ENCODE results near the gene HPSE. TPM values are rescaled to one million over a fixed set of nuclear protein-coding genes. Genes with fewer than 3 reads are reported as not detected.

The HPSE gene
- total and polyA plus RNA-seq, 9 of the 15 experiments (the other 6 are each of a cell fraction or from before 2014, with no cell fraction given), result 0.01 to 0.42 (median 0.14) TPM; not detected in 1

DNA sequence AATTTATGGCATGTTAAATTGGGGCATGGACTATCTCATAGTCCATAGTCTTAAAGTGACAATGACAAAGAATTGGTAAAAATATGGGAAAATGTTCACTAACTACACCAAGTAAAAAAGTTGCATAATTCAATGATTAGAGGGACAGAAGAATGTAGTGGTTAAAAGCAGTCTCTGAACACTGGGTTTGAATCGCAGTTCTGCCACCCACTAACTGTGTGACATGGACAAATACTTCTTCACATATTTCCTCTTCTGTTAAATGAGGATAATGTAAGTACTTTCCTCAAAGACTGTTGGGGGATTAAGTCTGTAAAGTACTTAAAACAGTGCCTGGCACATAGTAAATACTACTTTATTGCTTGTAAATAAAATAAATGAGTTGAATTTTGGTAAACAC lies 65.4 kb downstream of the HPSE start:
- intact Hi-C loops (cut with micrococcal nuclease), result no loop called here
- H3K9ac ChIP-seq (ENCODE audit: insufficient read depth in 1 of 2, low read depth in 2 of 2, low read length in 2 of 2), result no peak overlapping the region
- no peaks in the 10 kb centered on the region for H3K9me3 ChIP-seq (replicated peaks; ENCODE audit: control insufficient read depth, insufficient read depth, low read depth, low read length)
- H3K4me1 ChIP-seq (replicated peaks in 1 of 2; ENCODE audit: control insufficient read depth in 2 of 2, insufficient read depth in 2 of 2, low read length in 2 of 2), result no peaks in the 10 kb centered on the region; a peak in 2 of 5 replicates
- 93% methylated on average over 1 of the region's 1 CpG for WGBS (ENCODE audit: insufficient coverage, low coverage, missing lambda C conversion rate)
- H3K4me2 ChIP-seq (ENCODE audit: insufficient read depth, low read length), result no peak overlapping the region
- no peak overlapping the region for H3K27ac ChIP-seq (ENCODE audit: extremely low read depth, low read depth, low read length)
- ATAC-seq, result no peak
- H3K9me1 ChIP-seq (ENCODE audit: control insufficient read depth, insufficient read depth, low read length), result no peaks in the 10 kb centered on the region
- TF ChIP-seq ETV1 (tag; conservative IDR thresholded peaks at IDR 0.05; ENCODE audit: low read depth) (no peak), ZNF79 (CRISPR knock-in tag; IDR thresholded peaks at IDR 0.05; ENCODE audit: low read depth) (no peak)
- CTCF ChIA-PET (ENCODE audit: low intra/inter-chr PET ratio), result no interaction called here
- POLR2A ChIA-PET, result no interaction called here
- no peaks in the 10 kb centered on the region for H4K20me1 ChIP-seq (replicated peaks; ENCODE audit: control insufficient read depth, insufficient read depth, low read length)
- in situ Hi-C loops (cut with MboI), result no loop called here
- no peak overlapping the region for H2AFZ ChIP-seq (ENCODE audit: low read depth, low read length)
- BruUV-seq (replicated peaks), result no TSS peak
- no peaks in the 10 kb centered on the region for H3K27me3 ChIP-seq (ENCODE audit: control insufficient read depth in 2 of 2, insufficient read depth in 2 of 2, low read length in 2 of 2)
- H3K36me3 ChIP-seq (ENCODE audit: control insufficient read depth, insufficient read depth, low read length), result peaks cover 28% of the 10 kb centered on the region; the same call in 2 of the 3 replicates
- no peak overlapping the region for H3K4me3 ChIP-seq
- FAIRE-seq, result no peak
- no peak for DNase-seq (ENCODE audit: extremely low read depth in 1 of 4, low spot score in 3 of 4)
- no peaks in the 10 kb centered on the region for H3K79me2 ChIP-seq (ENCODE audit: control insufficient read depth, insufficient read depth, low read length)

DNA sequence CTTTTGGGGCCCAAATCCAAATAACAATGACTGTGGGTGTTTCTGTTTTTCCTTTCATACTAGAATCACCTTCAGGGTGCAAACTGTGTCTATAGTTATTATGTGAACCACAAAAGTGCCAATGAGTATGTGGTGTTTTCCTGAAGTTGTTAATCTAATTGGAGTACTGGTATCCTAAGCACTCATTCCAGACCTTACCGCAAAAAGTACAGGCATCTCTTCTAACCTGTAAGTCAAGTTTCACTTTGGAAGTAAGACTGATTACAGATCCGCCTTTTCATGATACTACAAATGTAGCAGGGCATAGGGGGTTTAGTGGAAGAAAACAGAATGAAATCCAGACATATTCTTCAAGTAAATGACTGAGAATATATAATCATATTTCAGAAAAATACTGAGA lies 66.2 kb downstream of the HPSE start:
- H3K9me3 ChIP-seq (replicated peaks; ENCODE audit: control insufficient read depth, insufficient read depth, low read depth, low read length), result no peaks in the 10 kb centered on the region
- DNase-seq (ENCODE audit: extremely low read depth in 1 of 4, low spot score in 3 of 4), result no peak
- H3K27ac ChIP-seq (ENCODE audit: extremely low read depth, low read depth, low read length), result no peak overlapping the region
- 68% methylated on average over 2 of the region's 2 CpGs for WGBS (ENCODE audit: insufficient coverage, low coverage, missing lambda C conversion rate)
- H4K20me1 ChIP-seq (replicated peaks; ENCODE audit: control insufficient read depth, insufficient read depth, low read length), result no peaks in the 10 kb centered on the region
- H2AFZ ChIP-seq (ENCODE audit: low read depth, low read length), result no peak overlapping the region
- H3K4me3 ChIP-seq, result no peak overlapping the region
- no peak for FAIRE-seq
- ATAC-seq, result no peak
- peaks cover 28% of the 10 kb centered on the region; the same call in 2 of the 3 replicates for H3K36me3 ChIP-seq (ENCODE audit: control insufficient read depth, insufficient read depth, low read length)
- H3K4me1 ChIP-seq (replicated peaks in 1 of 2; ENCODE audit: control insufficient read depth in 2 of 2, insufficient read depth in 2 of 2, low read length in 2 of 2), result no peaks in the 10 kb centered on the region; a peak in 1 of 5 replicates
- intact Hi-C loops (cut with micrococcal nuclease), result no loop called here
- H3K9ac ChIP-seq (ENCODE audit: insufficient read depth in 1 of 2, low read depth in 2 of 2, low read length in 2 of 2), result no peak overlapping the region
- ChIA-PET POLR2A (no interaction called here), CTCF (ENCODE audit: low intra/inter-chr PET ratio) (no interaction called here)
- H3K4me2 ChIP-seq (ENCODE audit: insufficient read depth, low read length), result no peak overlapping the region
- H3K9me1 ChIP-seq (ENCODE audit: control insufficient read depth, insufficient read depth, low read length), result no peaks in the 10 kb centered on the region
- H3K79me2 ChIP-seq (ENCODE audit: control insufficient read depth, insufficient read depth, low read length), result no peaks in the 10 kb centered on the region
- H3K27me3 ChIP-seq (ENCODE audit: control insufficient read depth in 2 of 2, insufficient read depth in 2 of 2, low read length in 2 of 2), result no peaks in the 10 kb centered on the region
- in situ Hi-C loops (cut with MboI), result no loop called here
- BruUV-seq (replicated peaks), result no TSS peak
- TF ChIP-seq TARDBP (IDR thresholded peaks at IDR 0.05) (no peak), SP1 (CRISPR knock-in tag; IDR thresholded peaks at IDR 0.05) (no peak), GABPB1 (CRISPR knock-in tag; IDR thresholded peaks at IDR 0.05) (no peak), TEAD4 (IDR thresholded peaks at IDR 0.05; ENCODE audit: low read length) (no peak), TEAD4 (CRISPR knock-in tag; IDR thresholded peaks at IDR 0.05; ENCODE audit: borderline replicate concordance) (no peak), ZNF780A (CRISPR knock-in tag; IDR thresholded peaks at IDR 0.05) (no peak), KLF1 (tag; IDR thresholded peaks at IDR 0.05) (no peak), ZNF134 (CRISPR knock-in tag; conservative IDR thresholded peaks at IDR 0.05) (no peak), GATAD2A (IDR thresholded peaks at IDR 0.05) (no peak)
- TF ChIP-seq, protein P1, sequence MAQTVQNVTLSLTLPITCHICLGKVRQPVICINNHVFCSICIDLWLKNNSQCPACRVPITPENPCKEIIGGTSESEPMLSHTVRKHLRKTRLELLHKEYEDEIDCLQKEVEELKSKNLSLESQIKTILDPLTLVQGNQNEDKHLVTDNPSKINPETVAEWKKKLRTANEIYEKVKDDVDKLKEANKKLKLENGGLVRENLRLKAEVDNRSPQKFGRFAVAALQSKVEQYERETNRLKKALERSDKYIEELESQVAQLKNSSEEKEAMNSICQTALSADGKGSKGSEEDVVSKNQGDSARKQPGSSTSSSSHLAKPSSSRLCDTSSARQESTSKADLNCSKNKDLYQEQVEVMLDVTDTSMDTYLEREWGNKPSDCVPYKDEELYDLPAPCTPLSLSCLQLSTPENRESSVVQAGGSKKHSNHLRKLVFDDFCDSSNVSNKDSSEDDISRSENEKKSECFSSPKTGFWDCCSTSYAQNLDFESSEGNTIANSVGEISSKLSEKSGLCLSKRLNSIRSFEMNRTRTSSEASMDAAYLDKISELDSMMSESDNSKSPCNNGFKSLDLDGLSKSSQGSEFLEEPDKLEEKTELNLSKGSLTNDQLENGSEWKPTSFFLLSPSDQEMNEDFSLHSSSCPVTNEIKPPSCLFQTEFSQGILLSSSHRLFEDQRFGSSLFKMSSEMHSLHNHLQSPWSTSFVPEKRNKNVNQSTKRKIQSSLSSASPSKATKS (CRISPR knock-in tag; IDR thresholded peaks at IDR 0.05), result no peak
- TF ChIP-seq, protein P2, sequence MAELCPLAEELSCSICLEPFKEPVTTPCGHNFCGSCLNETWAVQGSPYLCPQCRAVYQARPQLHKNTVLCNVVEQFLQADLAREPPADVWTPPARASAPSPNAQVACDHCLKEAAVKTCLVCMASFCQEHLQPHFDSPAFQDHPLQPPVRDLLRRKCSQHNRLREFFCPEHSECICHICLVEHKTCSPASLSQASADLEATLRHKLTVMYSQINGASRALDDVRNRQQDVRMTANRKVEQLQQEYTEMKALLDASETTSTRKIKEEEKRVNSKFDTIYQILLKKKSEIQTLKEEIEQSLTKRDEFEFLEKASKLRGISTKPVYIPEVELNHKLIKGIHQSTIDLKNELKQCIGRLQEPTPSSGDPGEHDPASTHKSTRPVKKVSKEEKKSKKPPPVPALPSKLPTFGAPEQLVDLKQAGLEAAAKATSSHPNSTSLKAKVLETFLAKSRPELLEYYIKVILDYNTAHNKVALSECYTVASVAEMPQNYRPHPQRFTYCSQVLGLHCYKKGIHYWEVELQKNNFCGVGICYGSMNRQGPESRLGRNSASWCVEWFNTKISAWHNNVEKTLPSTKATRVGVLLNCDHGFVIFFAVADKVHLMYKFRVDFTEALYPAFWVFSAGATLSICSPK (IDR thresholded peaks at IDR 0.05; ENCODE audit: borderline replicate concordance), result no peak

All from K562 (cell line).